ENCODE measurements around the gene PCNX1.

Gene PCNX1

GRCh38 chr14:70906793-70907175 is 475 bp upstream of the PCNX1 start:
- peak overlapping the region; percentile 80 for H3K27ac ChIP-seq (ENCODE audit: poor library complexity, severe bottlenecking)
- peak overlapping the region; percentile 90 for H3K4me3 ChIP-seq (ENCODE audit: severe bottlenecking)
- no peaks in the 10 kb centered on the region for H3K36me3 ChIP-seq (ENCODE audit: low read depth)
- peaks cover 29% of the 10 kb centered on the region for H3K4me1 ChIP-seq (ENCODE audit: insufficient read depth, poor library complexity, severe bottlenecking)
- DNase-seq (ENCODE audit: low spot score) (no peak), ATAC-seq (ENCODE audit: low read depth) (peak; percentile 11)
- TF ChIP-seq CTCF (IDR thresholded peaks at IDR 0.05; ENCODE audit: poor library complexity, severe bottlenecking) = no peak
- H3K9me3 ChIP-seq (ENCODE audit: severe bottlenecking) = no peaks in the 10 kb centered on the region
- no peaks in the 10 kb centered on the region for H3K27me3 ChIP-seq (ENCODE audit: insufficient read depth, poor library complexity, severe bottlenecking)

GRCh38 chr14:70907996-70908934 is 1.0 kb downstream of the PCNX1 start:
- Histone ChIP-seq H3K4me3 (ENCODE audit: severe bottlenecking) (peak overlapping the region; percentile 90), H3K9me3 (ENCODE audit: severe bottlenecking) (no peaks in the 10 kb centered on the region), H3K36me3 (ENCODE audit: low read depth) (no peaks in the 10 kb centered on the region), H3K27me3 (ENCODE audit: insufficient read depth, poor library complexity, severe bottlenecking) (no peaks in the 10 kb centered on the region), H3K27ac (ENCODE audit: poor library complexity, severe bottlenecking) (peak overlapping the region; percentile 80), H3K4me1 (ENCODE audit: insufficient read depth, poor library complexity, severe bottlenecking) (peaks cover 30% of the 10 kb centered on the region)
- DNase-seq (ENCODE audit: low spot score) = peak; percentile 74
- no peak for TF ChIP-seq CTCF (IDR thresholded peaks at IDR 0.05; ENCODE audit: poor library complexity, severe bottlenecking)
- peak; percentile 40 for ATAC-seq (ENCODE audit: low read depth)

- Histone ChIP-seq H3K36me3 (ENCODE audit: low read depth) (no peaks in the 10 kb centered on the region), H3K27ac (ENCODE audit: poor library complexity, severe bottlenecking) (peak overlapping the region; percentile 80), H3K9me3 (ENCODE audit: severe bottlenecking) (no peaks in the 10 kb centered on the region), H3K4me1 (ENCODE audit: insufficient read depth, poor library complexity, severe bottlenecking) (peaks cover 30% of the 10 kb centered on the region), H3K27me3 (ENCODE audit: insufficient read depth, poor library complexity, severe bottlenecking) (no peaks in the 10 kb centered on the region), H3K4me3 (ENCODE audit: severe bottlenecking) (peak overlapping the region; percentile 90)
- ATAC-seq (ENCODE audit: low read depth) = no peak
- no peak for TF ChIP-seq CTCF (IDR thresholded peaks at IDR 0.05; ENCODE audit: poor library complexity, severe bottlenecking)
- DNase-seq (ENCODE audit: low spot score) = no peak
Measured at GRCh38 chr14:70908935-70909641, 1.8 kb downstream of the PCNX1 start.

GRCh38 chr14:70909733-70910614 is 2.7 kb downstream of the PCNX1 start:
- peak overlapping the region; percentile 90 for H3K4me3 ChIP-seq (ENCODE audit: severe bottlenecking)
- no peaks in the 10 kb centered on the region for H3K36me3 ChIP-seq (ENCODE audit: low read depth)
- ATAC-seq (ENCODE audit: low read depth) (no peak), DNase-seq (ENCODE audit: low spot score) (no peak)
- peak overlapping the region; percentile 80 for H3K27ac ChIP-seq (ENCODE audit: poor library complexity, severe bottlenecking)
- TF ChIP-seq CTCF (IDR thresholded peaks at IDR 0.05; ENCODE audit: poor library complexity, severe bottlenecking) = no peak
- peaks cover 30% of the 10 kb centered on the region for H3K4me1 ChIP-seq (ENCODE audit: insufficient read depth, poor library complexity, severe bottlenecking)
- no peaks in the 10 kb centered on the region for H3K9me3 ChIP-seq (ENCODE audit: severe bottlenecking)
- no peaks in the 10 kb centered on the region for H3K27me3 ChIP-seq (ENCODE audit: insufficient read depth, poor library complexity, severe bottlenecking)

Data from RWPE2 (cell line).